Breast epithelium (tissue), 3 donors: Measurements from ENCODE around the gene MAMDC4.

Source experiments
- POLR2A ChIP-seq: fragments of 450-650 bp; IDR thresholded peaks from one replicate; pipeline ENCODE4 v1.6.1; 2016; ENCODE audit warnings: antibody characterized with exemption, mild to moderate bottlenecking, moderate library complexity
- POLR2AphosphoS5 ChIP-seq, 3 donors: sonication (generic); formaldehyde crosslinking; IDR thresholded peaks; one replicate each; pipeline ENCODE4 v1.6.1; 2017; ENCODE audit warnings: antibody characterized with exemption in 3 of 3

GRCh38 chr9:136806631-136807201, 45.4 kb upstream of the MAMDC4 start:
- TF ChIP-seq POLR2A (no peak), POLR2AphosphoS5 (IDR thresholded peaks at IDR 0.05) (no peak)
